Prostate gland (tissue), 2 donors: ENCODE data around the gene SOWAHB.

Source experiments
- POLR2A ChIP-seq: fragments of 450-650 bp; IDR thresholded peaks from one replicate; pipeline ENCODE4 v1.6.1; 2016; ENCODE audit warnings: antibody characterized with exemption, mild to moderate bottlenecking
- POLR2AphosphoS5 ChIP-seq: sonication (generic); formaldehyde crosslinking; IDR thresholded peaks from one replicate; pipeline ENCODE4 v1.6.1; 2017; ENCODE audit warnings: antibody characterized with exemption
- TF ChIP-seq, protein P1 (sequence below), 4 experiments: fragments of 200-600 bp in 2 of 4; fragments of 450-650 bp in 2 of 4; sonication (generic) in 2 of 4; IDR thresholded peaks; 1 replicate in 3 of 4; 2 replicates in 1 of 4; pipeline ENCODE4 v1.5.1; 2016 to 2019; ENCODE audit warnings: antibody characterized with exemption in 4 of 4, mild to moderate bottlenecking in 2 of 4, moderate library complexity in 2 of 4

GRCh38 chr4:76896614-76897535 lies 1.1 kb downstream of the SOWAHB start:
- TF ChIP-seq POLR2A (no peak), POLR2AphosphoS5 (no peak)
- TF ChIP-seq, protein P1, sequence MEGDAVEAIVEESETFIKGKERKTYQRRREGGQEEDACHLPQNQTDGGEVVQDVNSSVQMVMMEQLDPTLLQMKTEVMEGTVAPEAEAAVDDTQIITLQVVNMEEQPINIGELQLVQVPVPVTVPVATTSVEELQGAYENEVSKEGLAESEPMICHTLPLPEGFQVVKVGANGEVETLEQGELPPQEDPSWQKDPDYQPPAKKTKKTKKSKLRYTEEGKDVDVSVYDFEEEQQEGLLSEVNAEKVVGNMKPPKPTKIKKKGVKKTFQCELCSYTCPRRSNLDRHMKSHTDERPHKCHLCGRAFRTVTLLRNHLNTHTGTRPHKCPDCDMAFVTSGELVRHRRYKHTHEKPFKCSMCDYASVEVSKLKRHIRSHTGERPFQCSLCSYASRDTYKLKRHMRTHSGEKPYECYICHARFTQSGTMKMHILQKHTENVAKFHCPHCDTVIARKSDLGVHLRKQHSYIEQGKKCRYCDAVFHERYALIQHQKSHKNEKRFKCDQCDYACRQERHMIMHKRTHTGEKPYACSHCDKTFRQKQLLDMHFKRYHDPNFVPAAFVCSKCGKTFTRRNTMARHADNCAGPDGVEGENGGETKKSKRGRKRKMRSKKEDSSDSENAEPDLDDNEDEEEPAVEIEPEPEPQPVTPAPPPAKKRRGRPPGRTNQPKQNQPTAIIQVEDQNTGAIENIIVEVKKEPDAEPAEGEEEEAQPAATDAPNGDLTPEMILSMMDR (IDR thresholded peaks at IDR 0.05): peak in 1 of 4 experiments; percentile 8
